AG09309 (cell line): ENCODE results near the gene GFRA3.
A peak's percentile ranks its signal among the peaks of the same experiment; 100 is the strongest.

Experiments
- DNase-seq: peaks from one replicate; pipeline ENCODE4 v3.0.0-alpha.2; 2010; ENCODE audit warnings: low read depth
- H3K4me3 ChIP-seq: 2 replicates; pipeline ENCODE4 v1.5.1; 2011; ENCODE audit warnings: mild to moderate bottlenecking, low read depth, low read length, moderate library complexity; ENCODE audit not compliant: control insufficient read depth
- TF ChIP-seq, protein P1 (sequence below): IDR thresholded peaks from 2 replicates; pipeline ENCODE4 v1.5.1; 2011; ENCODE audit warnings: mild to moderate bottlenecking, low read depth, low read length, inconsistent platforms; ENCODE audit not compliant: insufficient read depth, control insufficient read depth; ENCODE audit errors: missing control alignments

GFRA3 gene

DNA sequence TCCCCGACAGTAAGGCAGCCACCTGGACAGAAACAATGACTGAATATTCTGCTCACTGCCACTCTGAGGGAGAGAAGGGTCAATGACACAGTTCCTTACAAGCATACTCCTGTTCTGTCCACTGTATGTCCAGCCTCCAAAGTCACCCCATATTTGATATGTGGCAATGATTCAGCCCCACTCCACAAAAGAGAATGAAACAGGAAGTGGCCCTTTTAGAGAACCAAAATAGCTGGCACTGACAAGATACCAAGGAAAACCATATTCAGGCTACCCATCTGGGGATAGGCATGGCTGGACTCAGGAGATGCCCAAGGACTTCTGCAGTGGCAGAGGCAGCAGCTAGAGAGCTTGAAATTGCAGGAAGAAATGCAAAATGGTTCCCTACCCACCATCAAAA lies 12.8 kb upstream of the GFRA3 start:
- TF ChIP-seq, protein P1, sequence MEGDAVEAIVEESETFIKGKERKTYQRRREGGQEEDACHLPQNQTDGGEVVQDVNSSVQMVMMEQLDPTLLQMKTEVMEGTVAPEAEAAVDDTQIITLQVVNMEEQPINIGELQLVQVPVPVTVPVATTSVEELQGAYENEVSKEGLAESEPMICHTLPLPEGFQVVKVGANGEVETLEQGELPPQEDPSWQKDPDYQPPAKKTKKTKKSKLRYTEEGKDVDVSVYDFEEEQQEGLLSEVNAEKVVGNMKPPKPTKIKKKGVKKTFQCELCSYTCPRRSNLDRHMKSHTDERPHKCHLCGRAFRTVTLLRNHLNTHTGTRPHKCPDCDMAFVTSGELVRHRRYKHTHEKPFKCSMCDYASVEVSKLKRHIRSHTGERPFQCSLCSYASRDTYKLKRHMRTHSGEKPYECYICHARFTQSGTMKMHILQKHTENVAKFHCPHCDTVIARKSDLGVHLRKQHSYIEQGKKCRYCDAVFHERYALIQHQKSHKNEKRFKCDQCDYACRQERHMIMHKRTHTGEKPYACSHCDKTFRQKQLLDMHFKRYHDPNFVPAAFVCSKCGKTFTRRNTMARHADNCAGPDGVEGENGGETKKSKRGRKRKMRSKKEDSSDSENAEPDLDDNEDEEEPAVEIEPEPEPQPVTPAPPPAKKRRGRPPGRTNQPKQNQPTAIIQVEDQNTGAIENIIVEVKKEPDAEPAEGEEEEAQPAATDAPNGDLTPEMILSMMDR: no peak
- DNase-seq: no peak
- H3K4me3 ChIP-seq: no peak overlapping the region

DNA sequence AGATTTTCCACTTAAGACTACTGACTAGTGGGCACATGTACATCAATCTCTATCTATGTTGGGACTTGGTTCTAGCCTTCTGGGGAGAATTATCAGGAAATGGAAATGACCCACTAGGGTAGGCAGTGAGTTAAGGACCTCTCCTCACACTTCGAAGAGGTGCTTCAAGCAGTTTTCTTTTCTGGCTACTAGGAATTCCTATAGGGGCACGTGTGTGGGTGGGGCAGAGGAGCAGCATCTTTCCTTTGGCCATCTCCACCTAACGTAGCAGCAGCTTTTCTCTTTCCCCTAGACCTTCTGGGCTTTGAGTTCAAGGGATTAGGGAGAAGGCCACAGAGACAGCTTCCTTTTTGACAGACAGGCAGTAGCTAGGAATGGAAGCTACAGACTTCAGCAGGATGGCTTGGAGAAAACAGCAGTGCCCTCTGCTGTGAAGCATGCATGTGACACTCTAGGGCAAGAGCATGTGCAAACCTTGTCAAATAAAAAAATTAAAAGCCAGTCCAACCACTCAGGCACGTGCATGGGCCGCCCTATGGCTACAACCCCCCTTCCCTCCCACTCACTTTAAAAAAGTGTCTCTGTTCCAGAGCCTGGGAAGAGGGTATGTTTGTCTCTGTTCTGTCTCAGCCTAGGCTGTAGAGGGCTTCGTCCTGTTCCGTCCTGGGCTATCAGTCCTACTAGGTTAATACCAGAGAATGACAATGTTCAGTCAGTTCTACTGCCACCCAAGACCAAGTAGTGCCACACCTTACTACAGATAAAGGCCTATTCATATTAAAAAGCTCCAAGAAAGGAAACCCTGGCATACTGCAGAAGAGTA lies 8.7 kb upstream of the GFRA3 start:
- TF ChIP-seq, protein P1: peak; percentile 73
- DNase-seq: peak; percentile 24

DNA sequence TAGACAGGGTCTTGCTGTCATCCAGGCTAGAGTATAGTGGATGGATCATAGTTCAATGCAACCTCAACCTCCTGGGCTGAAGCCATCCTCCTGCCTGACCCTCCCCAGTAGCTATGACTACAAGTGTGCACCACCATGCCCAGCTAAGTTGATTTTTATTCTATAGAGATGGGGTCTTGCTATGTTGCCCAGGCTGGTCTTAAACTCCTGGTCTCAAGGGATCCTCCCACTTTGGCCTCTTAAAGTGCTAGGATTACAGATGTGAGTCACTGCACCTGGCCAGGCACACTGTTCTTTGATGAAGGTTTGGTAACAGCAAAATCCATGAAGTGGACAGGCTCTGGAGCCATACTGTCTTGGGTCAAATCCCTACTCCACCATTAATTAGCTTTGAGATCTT lies 6.5 kb upstream of the GFRA3 start:
- TF ChIP-seq, protein P1: no peak
- no peak for DNase-seq
- H3K4me3 ChIP-seq: no peak overlapping the region

More for the DNA sequence above, 8.7 kb upstream of the GFRA3 start:
- no peak overlapping the region for H3K4me3 ChIP-seq

DNA sequence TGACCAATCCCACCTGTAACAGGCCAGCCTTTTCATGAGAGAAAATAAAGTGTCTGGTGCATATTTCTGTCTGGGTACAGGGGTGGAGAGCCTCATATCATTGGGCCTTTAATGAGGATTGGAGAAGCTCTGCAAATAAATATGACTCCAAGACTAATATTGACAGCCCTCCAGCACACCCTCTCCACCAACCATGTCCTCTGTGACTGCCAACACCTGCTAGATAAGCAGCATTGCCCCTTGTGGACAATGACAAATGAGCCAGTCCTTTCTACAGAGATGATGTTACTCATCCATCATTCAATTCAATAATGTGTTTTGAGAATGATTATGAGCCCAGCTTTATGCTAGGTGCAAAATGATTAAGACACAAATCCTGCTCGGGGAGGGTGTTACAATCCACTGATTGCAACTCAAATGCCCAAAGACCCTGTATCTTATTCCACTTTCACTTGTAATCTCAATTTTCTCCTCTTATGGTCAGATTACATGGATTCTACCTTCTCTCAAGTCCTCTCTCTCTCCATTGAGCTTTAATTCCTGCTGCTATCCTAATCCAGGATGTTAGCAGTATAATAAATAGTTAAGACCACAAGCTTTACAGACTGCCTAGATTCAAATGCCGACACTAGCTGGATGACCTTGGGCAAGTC lies 2.1 kb upstream of the GFRA3 start:
- TF ChIP-seq, protein P1: no peak
- H3K4me3 ChIP-seq: no peak overlapping the region
- DNase-seq: no peak

DNA sequence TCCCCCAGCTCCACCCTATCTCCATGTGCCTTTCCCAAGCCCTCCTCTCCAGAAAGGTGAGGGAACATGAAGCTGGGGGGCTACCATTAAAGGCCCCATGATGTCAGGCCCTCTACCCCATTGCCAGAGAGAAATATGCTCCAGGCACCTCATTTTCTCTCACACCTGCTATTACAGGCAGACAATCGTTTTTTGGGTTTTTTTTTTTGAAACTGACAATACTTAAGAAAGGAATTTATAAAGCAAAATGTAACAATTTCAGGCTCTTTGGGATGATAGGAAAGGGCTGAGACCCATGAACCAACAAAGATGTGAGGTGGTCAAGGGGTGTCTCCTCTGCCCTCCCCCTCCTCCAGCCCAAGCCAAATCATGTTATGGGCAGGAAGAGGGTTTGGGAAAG lies 1.5 kb upstream of the GFRA3 start:
- no peak for DNase-seq
- TF ChIP-seq, protein P1: no peak

DNA sequence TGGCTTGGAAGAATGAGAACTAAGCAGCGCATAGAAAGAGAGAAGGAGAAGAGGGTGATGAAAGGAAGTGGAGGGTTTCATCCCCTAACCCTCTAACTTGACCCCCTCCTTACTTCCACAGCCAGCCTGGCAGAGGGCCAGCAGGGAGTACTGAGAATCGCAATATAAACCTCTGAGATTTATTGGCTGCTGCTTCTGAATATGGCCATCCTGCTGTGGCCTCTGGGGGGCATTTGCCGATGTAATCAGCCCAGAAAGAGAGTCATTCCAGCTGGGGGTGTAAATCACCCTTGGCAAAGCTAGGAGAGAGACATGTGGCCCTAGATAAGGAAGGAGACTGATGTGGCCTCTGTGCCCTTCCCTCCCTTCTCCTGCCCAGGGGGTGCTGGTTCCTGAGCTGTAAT lies 960 bp upstream of the GFRA3 start:
- TF ChIP-seq, protein P1: no peak
- DNase-seq: no peak
- no peak overlapping the region for H3K4me3 ChIP-seq

More for the DNA sequence above, 1.5 kb upstream of the GFRA3 start:
- no peak overlapping the region for H3K4me3 ChIP-seq
